ENCODE results near the gene CBLB.

The CBLB gene

GRCh38 chr3:105616374-105617121, 252.3 kb downstream of the CBLB start:
- DNase-seq (ENCODE audit: low read depth) = no peak

- no peak for DNase-seq (ENCODE audit: low read depth)
Observed at GRCh38 chr3:105615814-105616213, 253.0 kb downstream of the CBLB start.

- DNase-seq (ENCODE audit: low read depth) = peak; percentile 63
Observed at GRCh38 chr3:105614288-105615030, 254.4 kb downstream of the CBLB start.

DNA sequence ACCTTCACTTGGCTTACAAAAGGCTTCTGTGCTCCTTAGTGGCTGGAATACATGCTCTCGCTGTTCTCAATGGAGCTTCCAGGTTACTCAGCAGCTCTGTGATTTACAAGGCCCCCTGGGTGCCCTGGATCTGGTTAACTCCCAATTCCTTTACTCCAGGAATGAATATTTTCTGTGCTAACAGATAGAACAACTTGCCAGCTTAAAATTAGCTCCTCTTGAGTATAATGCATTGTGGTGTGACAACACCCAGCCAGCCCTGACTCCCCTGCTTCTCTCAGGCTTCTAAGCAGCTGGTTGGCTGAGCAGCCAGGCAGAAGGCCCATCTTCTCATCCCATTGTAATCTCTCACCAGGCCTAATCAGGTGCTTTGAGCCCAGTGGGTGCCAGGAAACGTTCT, 255.7 kb downstream of the CBLB start:
- DNase-seq (ENCODE audit: low read depth) = peak; percentile 13

DNA sequence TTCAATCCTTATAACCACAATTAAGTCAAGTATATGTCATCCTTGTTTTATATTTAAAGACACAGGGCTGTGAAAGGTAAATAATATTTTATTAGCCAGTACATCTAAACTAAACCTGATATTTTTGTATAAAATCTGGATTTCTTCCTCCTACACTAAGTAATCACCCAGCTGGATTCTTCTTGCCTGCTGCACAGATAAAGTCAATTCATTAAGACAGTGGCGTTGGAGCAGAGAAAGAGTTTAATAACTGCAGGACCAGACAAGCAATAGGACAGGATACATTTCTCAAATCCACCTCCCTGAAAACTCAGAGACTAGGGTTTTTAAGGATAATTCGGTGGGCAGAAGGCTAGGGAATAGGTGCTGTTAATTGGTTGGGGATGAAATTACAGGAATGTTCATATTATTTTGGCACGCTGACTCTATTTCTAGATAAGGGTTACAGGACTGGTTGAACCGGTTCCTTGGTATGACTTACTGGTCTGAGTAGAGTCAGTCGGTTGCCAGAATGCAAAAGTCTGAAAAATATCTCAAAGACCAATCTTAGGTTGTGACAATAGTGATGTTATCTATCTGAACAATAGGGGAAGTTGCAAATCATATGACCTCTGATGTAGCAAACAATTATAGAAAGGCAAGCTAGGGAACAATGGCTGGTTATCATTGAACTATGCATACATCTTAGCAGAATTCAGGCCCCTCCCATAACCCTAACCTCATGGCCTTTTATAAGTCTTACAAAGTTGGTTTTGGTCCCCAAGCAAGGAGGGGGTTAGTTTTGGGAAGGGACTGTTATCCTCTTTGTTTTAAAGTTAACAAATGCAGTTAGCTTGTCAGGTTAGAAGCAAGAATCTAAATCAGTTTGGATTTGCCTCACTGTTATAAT, 257.3 kb downstream of the CBLB start:
- DNase-seq (ENCODE audit: low read depth) = no peak

DNA sequence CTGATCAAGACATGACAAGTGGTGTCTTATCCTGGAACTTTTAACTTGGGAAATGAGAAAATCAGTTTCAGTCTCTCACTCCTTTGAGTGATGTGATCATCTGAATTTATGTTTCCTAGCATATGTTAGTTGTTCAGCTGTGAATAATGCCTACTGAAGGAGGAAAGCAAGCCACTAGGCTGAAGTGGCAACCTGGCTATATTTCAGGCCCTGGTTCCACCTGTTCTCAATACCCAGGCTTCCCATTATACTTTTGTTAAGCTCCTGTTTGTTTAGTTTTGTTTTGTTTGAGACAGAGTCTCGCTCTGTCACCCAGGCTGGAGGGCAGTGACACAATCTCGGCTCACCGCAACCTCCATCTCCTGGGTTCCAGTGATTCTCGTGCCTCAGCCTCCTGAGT, 258.3 kb downstream of the CBLB start:
- DNase-seq (ENCODE audit: low read depth) = no peak

DNA sequence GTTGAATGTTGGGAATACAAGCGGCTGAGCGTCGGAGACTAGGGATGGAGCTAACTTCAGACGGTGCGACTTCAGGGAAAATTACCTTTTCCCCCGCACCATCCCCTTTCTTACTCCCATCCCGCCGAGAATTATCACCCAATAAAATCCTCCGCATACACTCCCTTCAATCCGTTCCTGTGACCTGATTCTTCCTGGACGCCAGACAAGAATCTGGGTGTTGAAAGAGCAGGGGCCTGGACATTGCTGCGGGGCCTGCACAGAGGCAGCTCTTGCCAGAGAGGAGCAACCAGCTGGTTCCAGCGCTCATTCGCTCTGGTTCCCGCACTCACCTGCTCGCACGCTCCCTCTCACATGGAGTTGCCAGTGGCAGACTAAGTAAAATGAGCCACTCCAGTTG, 260.2 kb downstream of the CBLB start:
- DNase-seq (ENCODE audit: low read depth) = peak; percentile 29

- peak; percentile 56 for DNase-seq (ENCODE audit: low read depth)
Observed at GRCh38 chr3:105606016-105606415, 262.8 kb downstream of the CBLB start.
